Osteoblast (primary cell): Measurements from ENCODE around the gene NAB2. TPM values are rescaled to one million over a fixed set of nuclear protein-coding genes. Genes with fewer than 3 reads are reported as not detected.
A peak's percentile ranks its signal among the peaks of the same experiment; 100 is the strongest.

Experiments used
- DNase-seq: peaks from one replicate; pipeline ENCODE4 v3.0.0; 2011; ENCODE audit warnings: low spot score, mixed read lengths; ENCODE audit not compliant: insufficient read length; ENCODE audit errors: missing footprints
- H2AFZ ChIP-seq: 2 replicates; pipeline ENCODE4 v1.6.0; 2011; ENCODE audit warnings: mild to moderate bottlenecking, low read length
- H3K27ac ChIP-seq: 2 replicates; pipeline ENCODE4 v1.5.1; 2011; ENCODE audit warnings: mild to moderate bottlenecking, low read depth, low read length, moderate library complexity
- H3K27me3 ChIP-seq: 2 replicates; pipeline ENCODE4 v1.6.0; 2012; ENCODE audit warnings: mild to moderate bottlenecking, control low read depth, inconsistent platforms, low read length, moderate library complexity; ENCODE audit not compliant: insufficient read depth
- H3K36me3 ChIP-seq: 2 replicates; pipeline ENCODE4 v1.5.1; 2011; ENCODE audit warnings: mild to moderate bottlenecking, low read length, control low read depth, moderate library complexity; ENCODE audit not compliant: insufficient read depth
- H3K4me1 ChIP-seq: 2 replicates; pipeline ENCODE4 v1.5.1; 2011; ENCODE audit warnings: mild to moderate bottlenecking, low read length, control low read depth, moderate library complexity; ENCODE audit not compliant: insufficient read depth
- H3K4me2 ChIP-seq: 2 replicates; pipeline ENCODE4 v1.6.0; 2011; ENCODE audit warnings: mild to moderate bottlenecking, low read length; ENCODE audit not compliant: insufficient read depth
- H3K4me3 ChIP-seq: fragments of 200-600 bp; sonication (generic); 3 replicates; pipeline ENCODE4 v1.5.1; 2012; ENCODE audit warnings: mild to moderate bottlenecking, low read length, inconsistent platforms; ENCODE audit not compliant: insufficient read depth
- H3K79me2 ChIP-seq: 2 replicates; pipeline ENCODE4 v1.6.0; 2012; ENCODE audit warnings: mild to moderate bottlenecking, low read length, control low read depth, inconsistent platforms; ENCODE audit not compliant: insufficient read depth
- H3K9me3 ChIP-seq: 2 replicates; pipeline ENCODE4 v1.5.1; 2011; ENCODE audit warnings: low read depth, low read length, control low read depth
- H4K20me1 ChIP-seq: 2 replicates; pipeline ENCODE4 v1.6.0; 2012; ENCODE audit warnings: mild to moderate bottlenecking, low read length, control low read depth; ENCODE audit not compliant: insufficient read depth
- CTCF ChIP-seq: IDR thresholded peaks from 2 replicates; pipeline ENCODE4 v1.5.1; 2011; ENCODE audit warnings: mild to moderate bottlenecking, low read depth, low read length, moderate library complexity; ENCODE audit errors: extremely low read depth
- total RNA-seq: library from RNA; depleted of rRNA; stranded (reverse); fragments of >200 nt; gene quantifications from 2 replicates; pipeline ENCODE4 v1.2.3, GENCODE V29; 2012

NAB2 gene
- total RNA-seq, 1 donor: 70.9 TPM

GRCh38 chr12:57126061-57126460 lies 37.1 kb downstream of the NAB2 start:
- Histone ChIP-seq H2AFZ (no peak overlapping the region), H3K36me3 (peaks cover 2% of the 10 kb centered on the region), H3K9me3 (peaks cover 1% of the 10 kb centered on the region), H3K4me2 (no peak overlapping the region), H3K4me3 (no peak overlapping the region), H3K4me1 (peaks cover 20% of the 10 kb centered on the region), H4K20me1 (peaks cover 10% of the 10 kb centered on the region), H3K79me2 (peaks cover 26% of the 10 kb centered on the region), H3K27ac (no peak overlapping the region), H3K27me3 (no peaks in the 10 kb centered on the region)
- TF ChIP-seq CTCF: no peak
- DNase-seq: no peak

GRCh38 chr12:57126561-57126960 lies 37.6 kb downstream of the NAB2 start:
- no peak overlapping the region for H2AFZ ChIP-seq
- no peak for TF ChIP-seq CTCF

GRCh38 chr12:57127101-57127725 lies 38.3 kb downstream of the NAB2 start:
- Histone ChIP-seq H3K27me3 (no peaks in the 10 kb centered on the region), H3K36me3 (peaks cover 7% of the 10 kb centered on the region), H3K79me2 (peaks cover 38% of the 10 kb centered on the region), H3K4me3 (peak overlapping the region; percentile 95), H3K27ac (no peak overlapping the region), H3K4me1 (peaks cover 31% of the 10 kb centered on the region), H4K20me1 (peaks cover 21% of the 10 kb centered on the region), H2AFZ (no peak overlapping the region), H3K4me2 (peak overlapping the region; percentile 84), H3K9me3 (peaks cover 1% of the 10 kb centered on the region)
- no peak for DNase-seq
- TF ChIP-seq CTCF: no peak

More at GRCh38 chr12:57126561-57126960, 37.6 kb downstream of the NAB2 start:
- Histone ChIP-seq H3K27me3 (no peaks in the 10 kb centered on the region), H4K20me1 (peaks cover 14% of the 10 kb centered on the region), H3K9me3 (peaks cover 1% of the 10 kb centered on the region), H3K4me1 (peaks cover 25% of the 10 kb centered on the region), H3K36me3 (peaks cover 5% of the 10 kb centered on the region), H3K4me3 (no peak overlapping the region), H3K27ac (no peak overlapping the region), H3K79me2 (peaks cover 31% of the 10 kb centered on the region), H3K4me2 (no peak overlapping the region)
- no peak for DNase-seq

- H3K4me1 ChIP-seq: peaks cover 38% of the 10 kb centered on the region
- peak within 1 kb of the TSS; percentile 89 for H3K4me2 ChIP-seq
- peak within 1 kb of the TSS; percentile 95 for H3K4me3 ChIP-seq
- peak within 1 kb of the TSS; percentile 87 for H2AFZ ChIP-seq
- no peak for TF ChIP-seq CTCF
- peaks cover 45% of the 10 kb centered on the region for H3K79me2 ChIP-seq
- H3K27me3 ChIP-seq: no peaks in the 10 kb centered on the region
- peak; percentile 96 for DNase-seq
- peaks cover 25% of the 10 kb centered on the region for H4K20me1 ChIP-seq
- peak within 1 kb of the TSS; percentile 80 for H3K27ac ChIP-seq
- H3K36me3 ChIP-seq: peaks cover 7% of the 10 kb centered on the region
- H3K9me3 ChIP-seq: peaks cover 1% of the 10 kb centered on the region
Observed at GRCh38 chr12:57127726-57128518, 39.0 kb downstream of the NAB2 start, which contains the start of gene LRP1. Gene LRP1, plus strand, starts transcription at chr12:57128483. Its CDS starts 482 bp downstream, at chr12:57128965.
